Gastroesophageal sphincter (tissue), 3 donors: Measurements from ENCODE around the gene FABP7.

Experiments
- EP300 ChIP-seq: sonication (generic); formaldehyde crosslinking; IDR thresholded peaks from one replicate; pipeline ENCODE4 v1.6.1; 2017; ENCODE audit warnings: antibody characterized with exemption, mild to moderate bottlenecking
- POLR2A ChIP-seq, 2 donors: fragments of 450-650 bp; IDR thresholded peaks; one replicate each; pipeline ENCODE4 v1.6.1; 2017; ENCODE audit warnings: antibody characterized with exemption in 2 of 2, mild to moderate bottlenecking in 2 of 2, moderate library complexity in 1 of 2
- POLR2AphosphoS5 ChIP-seq: sonication (generic); formaldehyde crosslinking; IDR thresholded peaks from one replicate; pipeline ENCODE4 v1.6.1; 2017; ENCODE audit warnings: antibody characterized with exemption
- TF ChIP-seq, protein P1 (sequence below), 4 experiments: fragments of 200-600 bp in 2 of 4; fragments of 450-650 bp in 2 of 4; sonication (generic) in 1 of 4; IDR thresholded peaks; one replicate each; pipeline ENCODE4 v1.5.1; 2017 to 2019; ENCODE audit warnings: antibody characterized with exemption in 4 of 4, mild to moderate bottlenecking in 2 of 4, moderate library complexity in 2 of 4

- no peak for TF ChIP-seq POLR2AphosphoS5
- TF ChIP-seq, protein P1, sequence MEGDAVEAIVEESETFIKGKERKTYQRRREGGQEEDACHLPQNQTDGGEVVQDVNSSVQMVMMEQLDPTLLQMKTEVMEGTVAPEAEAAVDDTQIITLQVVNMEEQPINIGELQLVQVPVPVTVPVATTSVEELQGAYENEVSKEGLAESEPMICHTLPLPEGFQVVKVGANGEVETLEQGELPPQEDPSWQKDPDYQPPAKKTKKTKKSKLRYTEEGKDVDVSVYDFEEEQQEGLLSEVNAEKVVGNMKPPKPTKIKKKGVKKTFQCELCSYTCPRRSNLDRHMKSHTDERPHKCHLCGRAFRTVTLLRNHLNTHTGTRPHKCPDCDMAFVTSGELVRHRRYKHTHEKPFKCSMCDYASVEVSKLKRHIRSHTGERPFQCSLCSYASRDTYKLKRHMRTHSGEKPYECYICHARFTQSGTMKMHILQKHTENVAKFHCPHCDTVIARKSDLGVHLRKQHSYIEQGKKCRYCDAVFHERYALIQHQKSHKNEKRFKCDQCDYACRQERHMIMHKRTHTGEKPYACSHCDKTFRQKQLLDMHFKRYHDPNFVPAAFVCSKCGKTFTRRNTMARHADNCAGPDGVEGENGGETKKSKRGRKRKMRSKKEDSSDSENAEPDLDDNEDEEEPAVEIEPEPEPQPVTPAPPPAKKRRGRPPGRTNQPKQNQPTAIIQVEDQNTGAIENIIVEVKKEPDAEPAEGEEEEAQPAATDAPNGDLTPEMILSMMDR (IDR thresholded peaks at IDR 0.05), result no peak
- no peak for TF ChIP-seq POLR2A (IDR thresholded peaks at IDR 0.05)
- TF ChIP-seq EP300, result no peak
These were observed 29.5 kb downstream of the FABP7 start for GRCh38 chr6:122809001-122809400.
